GM18498 (cell line): Measurements from ENCODE around the gene FAM234B.

Source experiments
- ATAC-seq: cut with Tn5 transposase; IDR thresholded peaks from one replicate; pipeline ENCODE4 v1.9.1; 2021; ENCODE audit warnings: mild to moderate bottlenecking, moderate library complexity; ENCODE audit not compliant: unreplicated experiment

Gene FAM234B, protein sequence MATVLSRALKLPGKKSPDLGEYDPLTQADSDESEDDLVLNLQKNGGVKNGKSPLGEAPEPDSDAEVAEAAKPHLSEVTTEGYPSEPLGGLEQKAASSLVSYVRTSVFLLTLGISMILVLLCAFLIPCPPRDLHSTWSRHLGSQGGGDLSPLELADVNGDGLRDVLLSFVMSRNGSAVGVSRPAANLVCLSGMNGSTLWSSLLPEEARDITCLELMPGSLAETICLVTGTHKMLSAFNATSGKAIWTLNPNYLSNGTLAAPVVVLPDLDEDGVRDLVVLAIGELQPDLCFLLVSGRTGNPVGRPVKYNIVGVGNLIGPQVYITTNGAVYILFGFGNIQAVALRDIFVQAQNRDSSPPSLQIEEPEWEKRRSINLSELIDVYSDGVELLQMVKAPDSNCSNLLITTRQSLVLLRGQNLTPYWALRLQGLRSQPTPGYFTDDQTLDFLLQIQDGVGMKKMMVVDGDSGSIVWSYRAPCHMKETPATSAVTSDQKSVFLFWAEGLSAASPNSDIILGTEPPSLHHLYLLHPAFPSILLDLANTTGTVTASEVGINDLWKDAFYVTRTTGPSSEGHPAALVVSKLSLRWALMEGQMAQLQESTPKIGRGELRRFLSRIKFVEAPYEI

GRCh38 chr12:13044002-13044905 is at the start of gene FAM234B:
FAM234B (plus strand) TSS chr12:13044381; CDS start chr12:13044404, 23 bp downstream.
- peak; percentile 95 for ATAC-seq

GRCh38 chr12:12995088-12995487 is 49.1 kb upstream of the FAM234B start:
- no peak for ATAC-seq

GRCh38 chr12:12996209-12996608 is 48.0 kb upstream of the FAM234B start:
- no peak for ATAC-seq

DNA sequence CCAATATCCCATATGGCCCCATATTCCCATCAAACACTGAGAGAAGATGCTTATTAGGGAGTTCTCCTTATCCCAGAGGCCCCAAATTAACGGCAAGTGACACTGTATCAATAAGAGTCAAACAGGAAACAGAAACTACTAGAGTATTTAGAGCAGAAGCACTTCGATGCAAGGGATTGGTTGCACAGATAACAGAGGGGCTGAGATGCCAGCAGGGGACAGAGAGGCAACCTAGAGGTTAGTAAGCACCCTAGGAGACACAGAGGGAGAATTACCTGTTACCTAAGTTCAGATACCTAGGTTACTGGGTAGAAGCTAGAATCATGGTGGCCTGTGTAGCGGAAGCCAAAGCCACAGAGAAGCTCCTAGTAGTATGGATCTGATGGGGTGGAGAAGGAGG is 47.0 kb upstream of the FAM234B start:
- no peak for ATAC-seq

DNA sequence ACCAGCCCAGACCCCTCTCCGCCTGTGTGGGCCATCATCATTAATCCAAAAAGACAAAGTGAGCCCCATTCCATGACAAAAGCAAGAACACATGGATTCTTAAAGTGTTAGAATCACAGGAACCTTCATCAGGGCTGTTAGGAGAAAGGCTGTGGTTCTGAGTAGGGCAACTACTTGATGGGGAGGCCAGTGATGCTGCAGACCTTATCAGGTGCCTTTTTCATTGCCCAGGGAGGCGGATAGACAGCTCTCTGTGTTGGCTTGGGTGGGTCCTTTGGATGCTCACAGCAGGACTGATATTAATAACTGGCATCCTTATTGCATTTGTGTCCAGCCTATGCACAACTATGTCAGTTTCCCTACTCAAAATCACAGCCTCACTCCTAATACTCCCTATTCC is 46.4 kb upstream of the FAM234B start:
- no peak for ATAC-seq

DNA sequence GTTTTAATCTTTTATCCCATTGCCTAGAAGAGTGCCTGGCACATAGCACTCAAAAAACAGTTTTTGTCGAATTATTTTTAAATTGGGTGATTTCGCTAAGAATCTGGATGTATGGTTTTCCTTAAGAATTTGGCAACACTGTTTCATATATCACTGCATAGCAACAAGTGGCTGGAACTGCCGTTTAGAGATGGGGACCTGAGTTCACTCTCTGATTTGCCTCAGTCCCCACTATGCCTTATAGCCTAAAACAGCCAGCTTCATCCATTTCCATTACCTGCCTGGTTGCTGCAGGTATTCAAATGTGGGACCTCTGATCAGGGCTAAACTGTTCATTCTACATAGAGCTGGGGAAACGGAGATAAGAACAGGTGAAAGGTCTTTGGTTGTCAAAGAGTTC is 45.9 kb upstream of the FAM234B start:
- no peak for ATAC-seq

- no peak for ATAC-seq
Observed at GRCh38 chr12:12999271-12999958, 44.8 kb upstream of the FAM234B start.

DNA sequence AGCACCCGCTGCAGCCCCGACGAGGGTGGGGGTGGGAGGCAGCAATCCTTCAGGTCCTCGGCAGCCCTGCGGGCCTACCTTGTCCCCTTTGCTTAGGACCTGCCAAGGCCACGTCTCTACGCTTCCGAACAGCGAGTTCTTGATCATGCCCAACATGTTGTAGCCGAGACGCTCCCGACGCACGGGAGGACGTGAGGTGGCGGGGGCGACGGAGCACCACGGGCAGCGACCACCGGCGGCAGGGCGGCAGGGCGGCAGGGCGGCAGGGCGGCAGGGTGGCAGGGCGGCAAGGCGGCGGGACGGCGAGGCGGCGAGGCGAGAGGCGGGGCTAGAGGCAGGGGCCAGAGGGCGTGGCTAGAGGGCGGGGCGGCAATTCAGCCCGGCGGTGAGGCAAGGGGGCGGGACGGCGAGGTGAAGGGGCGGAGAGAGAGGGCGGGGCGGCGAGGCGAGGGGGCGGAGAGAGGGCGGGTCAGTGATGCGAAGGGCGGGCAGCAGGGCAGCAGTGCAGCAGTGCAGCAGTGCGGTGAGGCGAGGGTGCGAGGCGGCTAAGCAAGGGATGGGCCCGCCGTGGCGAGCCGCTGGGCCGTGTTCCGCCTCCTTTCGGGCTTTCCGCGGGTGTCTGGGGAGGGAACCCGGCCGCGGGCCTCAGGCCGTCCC is 44.1 kb upstream of the FAM234B start, which contains the start of gene HEBP1:
TSS of gene HEBP1 (minus strand) at position 307 of the 657 bp plus-strand sequence. CDS start at position 156, 151 bp downstream.
- ATAC-seq, result peak; percentile 89

DNA sequence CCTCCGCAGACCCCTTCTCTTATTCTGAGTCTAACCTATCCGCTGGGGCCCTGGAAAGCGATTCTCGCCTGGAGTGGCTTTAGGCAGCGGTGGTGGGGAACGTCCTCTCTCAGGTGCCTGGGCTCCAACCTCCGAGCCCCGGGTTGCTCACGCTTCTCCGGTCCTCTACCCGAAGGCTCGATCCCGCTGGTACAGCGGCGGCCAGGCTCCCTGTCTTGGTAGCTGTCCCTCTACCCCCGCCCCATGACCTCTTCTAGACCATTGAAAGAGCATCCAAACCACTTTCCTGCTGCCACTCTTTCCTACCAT is 43.6 kb upstream of the FAM234B start:
- peak; percentile 37 for ATAC-seq

DNA sequence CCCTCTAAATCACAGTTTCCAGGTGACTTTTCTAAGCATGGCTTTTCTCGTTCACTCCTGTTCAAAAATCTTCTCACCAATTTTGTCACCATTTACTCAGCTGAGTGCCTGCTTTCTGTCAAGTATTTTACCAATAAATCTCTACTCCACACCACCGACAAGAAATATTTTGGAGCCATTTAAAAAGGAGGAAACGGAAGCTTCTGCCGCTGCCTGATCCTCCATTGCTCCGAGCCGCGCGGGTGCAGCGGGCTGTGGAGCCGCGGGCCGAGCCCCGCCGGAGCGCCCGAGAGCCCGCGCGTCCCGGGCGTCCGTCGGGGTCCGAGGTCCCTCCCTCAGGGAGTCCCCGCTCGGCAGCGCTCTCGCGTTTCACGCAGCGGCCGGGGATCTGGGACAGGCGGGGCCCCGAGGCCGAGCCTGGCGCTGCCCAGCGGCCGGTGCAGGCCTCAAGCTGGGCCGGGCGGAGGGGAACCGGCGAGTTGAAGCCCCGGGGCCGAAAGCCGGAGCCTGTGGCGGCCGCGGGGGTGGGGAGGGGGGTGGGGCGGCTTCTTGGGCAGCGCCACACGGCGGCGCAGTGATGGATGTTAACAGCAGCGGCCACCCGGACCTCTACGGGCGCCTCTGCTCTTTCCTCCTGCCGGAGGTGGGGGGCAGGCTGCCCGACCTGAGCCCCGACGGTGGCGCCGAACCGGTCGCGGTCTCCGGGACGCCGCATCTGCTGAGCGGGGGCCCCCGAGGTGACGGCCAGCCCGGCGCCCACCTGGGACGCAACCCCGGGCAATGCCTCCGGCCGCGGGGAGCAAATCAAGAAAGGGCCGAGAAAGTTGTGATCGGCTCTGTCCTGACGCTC is 43.0 kb upstream of the FAM234B start:
- peak; percentile 31 for ATAC-seq

DNA sequence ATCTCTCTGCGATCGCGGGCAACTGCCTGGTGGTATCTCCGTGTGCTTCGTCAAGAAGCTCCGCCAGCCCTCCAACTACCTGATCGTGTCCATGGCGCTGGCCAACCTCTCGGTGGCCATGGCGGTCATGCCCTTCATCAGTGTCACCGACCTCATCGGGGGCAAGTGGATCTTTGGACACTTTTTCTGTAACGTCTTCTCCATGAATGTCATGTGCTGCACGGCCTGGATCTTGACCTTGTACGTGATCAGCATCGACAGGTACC is 42.5 kb upstream of the FAM234B start:
- ATAC-seq, result no peak

DNA sequence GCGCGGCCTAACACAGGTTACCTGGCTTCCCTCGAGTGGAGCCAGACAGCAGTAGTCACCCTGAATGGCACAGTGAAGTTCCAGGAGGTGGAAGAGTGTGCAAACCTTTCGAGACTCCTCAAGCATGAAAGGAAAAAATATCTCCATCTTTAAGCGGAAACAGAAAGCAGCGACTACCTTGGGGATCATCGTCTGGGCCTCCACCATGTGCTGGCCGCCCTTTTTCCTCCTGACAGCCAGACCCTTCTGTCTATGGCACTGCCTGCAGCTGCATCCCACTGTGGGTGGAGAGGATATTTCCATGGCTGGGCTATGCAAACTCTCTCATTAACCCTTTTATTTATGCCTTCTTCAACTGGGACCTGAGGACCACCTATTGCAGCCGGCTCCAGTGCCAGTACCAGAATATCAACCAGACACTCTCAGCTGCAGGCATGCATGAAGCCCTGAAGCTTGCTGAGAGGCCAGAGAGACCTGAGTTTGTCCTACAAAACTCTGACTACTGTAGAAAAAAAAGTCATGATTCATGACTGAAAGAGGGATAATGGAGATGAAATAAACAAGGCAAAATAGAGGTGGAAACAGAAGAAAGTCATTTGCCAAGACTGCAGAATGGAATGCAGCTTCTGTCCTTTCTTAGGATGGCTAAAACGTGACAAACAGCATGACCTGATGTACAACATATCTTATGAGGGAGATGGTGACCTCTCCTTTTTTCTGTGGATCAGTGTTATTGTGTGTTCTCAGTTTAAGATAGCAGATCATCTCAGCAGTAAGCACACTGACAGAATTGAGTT is 41.7 kb upstream of the FAM234B start:
- no peak for ATAC-seq

DNA sequence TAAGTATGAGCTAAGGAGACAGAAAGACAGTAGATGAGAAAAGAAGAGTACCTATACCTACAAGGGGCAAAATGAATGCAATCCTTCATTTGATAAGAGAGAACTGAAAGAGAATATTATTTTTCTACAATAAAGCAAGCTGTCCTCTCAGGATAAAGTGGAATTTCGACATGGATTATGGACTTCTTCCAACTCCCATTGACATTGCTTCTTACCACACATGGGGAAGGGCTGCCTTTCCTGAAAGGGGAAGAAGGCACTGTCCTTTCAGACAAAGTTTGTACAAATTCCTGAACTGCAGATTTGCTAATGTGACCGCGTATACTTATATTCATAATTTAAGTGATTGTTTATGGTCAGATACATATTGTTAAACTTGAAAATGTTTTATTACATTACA is 39.8 kb upstream of the FAM234B start:
- ATAC-seq, result no peak

DNA sequence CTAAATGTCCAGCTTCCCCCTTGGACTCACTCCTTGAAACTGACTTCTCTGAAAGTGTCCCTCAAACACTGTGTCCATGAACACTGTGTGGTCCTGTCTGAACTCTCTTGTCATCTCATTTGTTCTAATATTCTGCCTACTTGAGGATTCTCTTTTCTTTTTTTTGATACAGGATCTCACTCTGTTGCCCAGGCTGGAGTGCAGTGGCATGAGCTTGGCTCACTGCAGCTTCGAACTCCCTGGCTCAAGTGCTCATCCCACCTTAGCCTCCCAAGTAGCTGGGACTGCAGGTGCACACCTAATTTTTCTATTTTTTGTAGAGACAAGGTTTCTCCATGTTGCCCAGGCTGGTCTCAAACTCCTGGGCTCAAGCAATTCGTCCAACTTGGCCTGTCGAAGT is 39.2 kb upstream of the FAM234B start:
- no peak for ATAC-seq

GRCh38 chr12:13005649-13006048 is 38.5 kb upstream of the FAM234B start:
- ATAC-seq, result no peak

GRCh38 chr12:13007496-13008233 is 36.5 kb upstream of the FAM234B start:
- ATAC-seq, result no peak

DNA sequence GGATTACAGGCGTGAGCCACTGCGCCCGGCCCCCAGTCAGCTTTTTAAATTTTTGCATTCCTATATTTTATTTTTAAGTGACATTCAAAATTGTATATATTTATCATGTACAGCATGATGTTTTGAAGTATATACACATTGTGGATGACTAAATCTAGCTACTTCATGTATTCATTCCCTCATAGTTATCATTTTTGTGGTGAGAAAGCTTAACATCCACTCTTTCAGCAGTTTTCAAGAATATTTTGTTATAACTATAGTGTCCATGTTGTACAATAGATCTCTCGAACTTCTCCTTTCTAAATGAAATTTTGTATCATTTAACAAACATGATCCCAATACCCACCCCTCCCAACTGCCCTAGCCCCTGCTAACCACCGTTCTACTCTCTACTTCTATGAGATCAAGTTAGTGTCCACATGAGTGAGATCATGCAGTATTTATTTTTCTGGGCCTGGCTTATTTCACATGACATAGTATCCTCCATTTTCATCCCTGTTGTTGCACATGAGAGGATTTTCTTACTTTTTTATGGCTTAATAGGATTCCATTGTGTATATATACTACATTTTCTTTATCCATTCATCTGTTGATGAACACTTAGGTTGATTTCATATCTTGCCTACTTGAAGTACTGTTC is 35.3 kb upstream of the FAM234B start:
- ATAC-seq, result no peak

DNA sequence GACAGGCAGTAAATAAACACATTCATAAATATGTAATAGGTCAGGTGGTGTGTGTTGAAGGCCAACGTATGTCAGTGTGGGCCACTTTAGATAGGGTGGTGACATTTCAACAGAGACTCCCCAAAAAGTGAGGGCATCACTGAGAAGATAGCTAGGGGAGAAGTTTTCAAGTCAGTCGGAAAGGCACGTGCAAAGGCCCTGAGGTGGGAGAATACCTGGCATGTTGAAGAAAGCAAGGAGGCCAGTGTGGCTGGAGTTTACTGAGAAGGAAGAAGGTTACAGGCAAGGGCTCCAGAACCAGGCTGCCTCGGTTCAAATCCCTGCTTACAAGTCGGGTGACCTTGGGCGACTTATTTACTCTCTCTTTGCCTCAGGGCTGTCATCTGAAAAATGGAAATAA is 33.1 kb upstream of the FAM234B start:
- no peak for ATAC-seq
